HG02642 (cell line): ENCODE measurements around the gene CIAPIN1.
"Not testable (repeated sequence)": the region's sequence is repeated elsewhere in the genome, so short reads cannot be mapped to it uniquely, and the experiment has no call there.

ENCODE experiments used
- ATAC-seq: cut with Tn5 transposase; IDR thresholded peaks from one replicate; pipeline ENCODE4 v1.9.1; 2021; ENCODE audit warnings: mild to moderate bottlenecking; ENCODE audit not compliant: unreplicated experiment, poor library complexity

The CIAPIN1 gene

GRCh38 chr16:57411362-57411976, 35.7 kb downstream of the CIAPIN1 start:
- no peak for ATAC-seq

DNA sequence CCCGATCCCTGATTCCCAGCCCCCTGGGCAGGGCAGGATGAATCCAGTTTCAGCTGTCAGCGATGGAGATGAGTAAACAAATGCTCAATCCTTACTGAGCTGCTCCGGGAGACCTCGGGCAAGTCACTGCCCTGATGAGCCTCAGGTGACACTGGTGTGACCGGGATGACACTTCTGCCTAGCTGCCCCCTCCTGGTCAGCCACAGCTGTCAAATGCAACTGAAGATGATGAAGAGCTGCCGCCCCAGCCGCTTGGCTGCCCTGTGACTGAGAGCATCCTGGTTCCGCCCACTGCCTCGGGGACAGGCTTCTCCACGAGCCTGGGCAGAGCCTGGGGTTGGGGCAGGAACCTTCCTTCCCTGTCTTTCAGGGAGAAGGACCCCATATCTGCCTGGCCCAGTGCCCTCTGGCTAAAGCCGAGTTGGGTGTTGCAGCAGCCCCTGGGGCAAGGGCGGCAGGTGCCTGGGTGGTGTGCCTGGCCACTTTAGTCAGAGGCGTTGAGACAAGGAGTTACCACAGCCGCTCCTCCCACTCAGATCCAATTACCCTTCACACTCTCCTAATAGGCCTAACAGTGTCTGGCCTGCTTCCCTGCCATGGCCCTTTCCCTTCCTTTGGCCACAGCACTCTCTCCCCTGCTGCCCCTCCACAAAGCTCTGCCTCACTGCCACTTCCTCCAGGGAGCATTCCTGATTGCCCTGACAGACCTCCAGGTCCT, 37.2 kb downstream of the CIAPIN1 start:
- ATAC-seq = no peak

DNA sequence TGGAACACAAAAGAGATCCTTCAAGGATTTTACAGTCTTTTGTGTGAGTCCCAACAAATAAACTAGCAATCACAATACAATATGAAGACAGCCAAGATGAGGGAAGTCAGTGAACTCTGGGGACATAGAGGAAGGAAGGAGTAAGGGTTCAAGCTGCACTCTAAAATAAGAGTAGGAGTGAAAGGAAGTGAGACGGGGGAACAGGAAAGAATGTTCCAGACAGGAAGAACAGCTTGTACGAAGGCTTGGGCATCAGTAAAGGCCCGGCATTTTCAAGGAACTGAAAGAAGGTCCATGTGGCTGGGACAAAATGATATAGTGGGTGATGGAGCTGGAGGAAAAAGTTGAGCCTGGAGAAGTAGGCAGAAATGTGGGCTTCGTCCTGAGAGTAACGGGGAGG, 38.1 kb downstream of the CIAPIN1 start:
- no peak for ATAC-seq

DNA sequence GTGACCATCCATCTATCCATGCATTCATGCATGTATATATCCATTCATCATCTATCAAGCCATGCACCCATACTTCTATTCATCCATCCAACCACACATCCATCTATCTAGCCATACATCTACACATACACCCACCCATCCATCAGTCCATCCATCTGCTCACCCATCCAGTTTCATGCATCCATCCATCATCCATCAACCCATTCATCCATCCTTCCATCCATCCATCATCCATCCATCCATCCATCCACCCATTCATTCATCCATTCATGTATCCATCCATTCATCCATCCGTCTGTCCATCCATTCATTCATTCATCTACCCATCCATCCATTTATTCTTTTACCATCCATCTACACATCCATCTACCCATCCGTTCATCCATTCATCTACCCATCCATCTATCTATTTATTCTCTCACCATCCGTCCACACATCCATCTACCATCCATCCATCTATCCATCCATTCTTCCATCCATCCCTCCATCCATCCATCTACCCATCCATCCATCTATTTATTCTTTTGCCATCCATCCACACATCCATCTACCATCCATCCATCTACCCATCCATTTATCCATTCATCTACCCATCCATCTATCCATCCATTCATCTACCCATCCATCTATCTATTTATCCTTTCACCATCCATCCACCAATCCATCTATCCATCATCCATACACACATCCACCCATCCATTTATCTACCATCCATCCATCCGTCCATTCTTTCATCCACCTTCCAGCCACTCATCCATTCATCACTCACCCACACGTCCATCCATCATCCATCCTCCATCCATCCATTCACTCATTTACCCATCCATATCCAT, 39.4 kb downstream of the CIAPIN1 start:
- ATAC-seq = no peak

- no peak for ATAC-seq
These were observed 40.3 kb downstream of the CIAPIN1 start for GRCh38 chr16:57406881-57407280.

GRCh38 chr16:57405097-57405496, 42.1 kb downstream of the CIAPIN1 start:
- no peak for ATAC-seq

- ATAC-seq = no peak
These were observed 43.0 kb downstream of the CIAPIN1 start, which contains the start of gene CCL17 for GRCh38 chr16:57403965-57404817. TSS of gene CCL17 (plus strand) at chr16:57404767. CDS start at chr16:57413933, 9,166 bp downstream.

GRCh38 chr16:57401943-57402640, 45.1 kb downstream of the CIAPIN1 start:
- no peak for ATAC-seq

DNA sequence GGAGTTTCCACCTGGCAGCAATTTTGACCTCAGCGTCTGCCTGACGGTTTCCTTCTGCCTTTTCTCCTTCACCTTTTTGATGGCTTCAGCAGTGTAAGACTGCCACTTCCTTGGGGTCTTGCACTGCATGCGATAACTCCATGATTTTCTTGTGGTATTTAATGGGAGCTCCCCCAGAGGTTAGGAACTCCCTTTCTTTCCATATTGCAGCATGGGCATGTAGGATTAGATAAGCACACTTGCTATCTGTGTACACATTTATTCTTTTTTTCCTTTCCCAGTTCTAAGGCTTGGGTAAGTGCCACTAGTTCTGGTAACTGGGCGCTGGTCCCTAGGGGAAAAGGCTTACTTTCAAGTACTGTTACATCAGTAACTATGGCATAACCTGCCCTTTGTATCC, 49.7 kb downstream of the CIAPIN1 start:
- ATAC-seq = not testable (repeated sequence)

GRCh38 chr16:57396786-57397185, 50.4 kb downstream of the CIAPIN1 start:
- ATAC-seq = no peak

GRCh38 chr16:57395026-57395425, 52.2 kb downstream of the CIAPIN1 start:
- ATAC-seq = no peak

- no peak for ATAC-seq
These were observed 52.7 kb downstream of the CIAPIN1 start for GRCh38 chr16:57394444-57394843.

GRCh38 chr16:57392694-57393093, 54.5 kb downstream of the CIAPIN1 start:
- ATAC-seq = no peak

- no peak for ATAC-seq
These were observed 55.5 kb downstream of the CIAPIN1 start for GRCh38 chr16:57391708-57392107.

GRCh38 chr16:57391300-57391699, 55.9 kb downstream of the CIAPIN1 start:
- ATAC-seq = no peak

GRCh38 chr16:57390636-57391295, 56.4 kb downstream of the CIAPIN1 start:
- ATAC-seq = no peak

DNA sequence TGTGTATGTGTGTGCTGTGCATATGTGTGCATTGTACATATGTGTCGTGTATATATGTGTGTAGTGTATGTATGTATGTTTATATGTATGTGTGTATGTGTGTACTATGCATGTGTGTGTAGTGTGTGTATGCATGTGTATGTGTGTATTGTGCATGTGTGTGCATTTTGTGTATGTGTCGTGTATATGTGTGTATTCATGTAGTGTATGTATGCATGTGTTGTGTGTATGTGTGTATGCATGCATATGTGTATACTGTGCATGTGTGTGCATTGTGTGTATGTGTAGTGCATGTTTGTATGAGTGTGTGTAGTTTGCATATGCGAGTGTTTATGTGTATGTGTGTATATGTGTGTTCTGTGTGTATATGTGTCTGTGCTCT, 58.1 kb downstream of the CIAPIN1 start:
- ATAC-seq = no peak

DNA sequence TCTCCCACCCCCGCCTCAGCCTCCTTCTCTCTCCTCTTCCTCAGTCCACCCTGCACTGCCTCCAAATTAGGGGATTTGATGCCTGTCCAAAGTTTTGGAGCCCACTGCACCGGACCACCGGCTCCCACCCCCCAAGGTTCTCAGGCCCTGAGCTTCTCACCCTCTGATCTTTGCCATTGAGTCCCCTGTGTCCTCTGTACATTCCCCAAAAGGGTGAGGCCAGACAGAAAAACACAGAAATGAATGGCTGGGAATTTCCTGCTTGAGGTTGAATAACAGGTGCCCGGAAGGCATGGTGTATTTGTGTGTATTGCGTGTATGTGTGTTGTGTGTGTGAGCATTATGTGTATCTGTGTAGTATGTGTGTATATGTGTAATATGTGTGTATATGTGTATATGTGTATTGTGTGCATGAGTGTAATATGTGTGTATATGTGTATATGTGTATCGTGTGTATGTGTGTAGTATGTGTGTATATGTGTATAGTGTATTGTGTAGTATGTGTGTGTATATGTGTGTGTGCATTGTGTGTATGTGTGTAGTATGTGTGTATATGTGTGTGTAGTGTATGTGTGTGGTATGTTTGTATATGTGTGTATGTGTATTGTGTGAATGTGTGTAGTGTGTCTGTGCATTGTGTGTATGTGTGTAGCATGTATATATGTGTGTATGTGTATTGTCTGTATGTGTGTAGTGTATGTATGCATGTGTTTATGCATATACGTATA, 58.7 kb downstream of the CIAPIN1 start:
- ATAC-seq = peak; percentile 62
